PC-9 (cell line): ENCODE measurements around the gene FAXDC2.

ENCODE experiments used
- CTCF ChIP-seq: fragments of 200-600 bp; sonication (generic); conservative IDR thresholded peaks from 2 replicates; pipeline ENCODE4 v1.6.1; 2017; ENCODE audit warnings: mixed run types, antibody characterized with exemption, mild to moderate bottlenecking, moderate library complexity
- EZH2 ChIP-seq: fragments of 200-600 bp; sonication (generic); IDR thresholded peaks from 2 replicates; pipeline ENCODE4 v1.8.0; 2017; ENCODE audit warnings: antibody characterized with exemption, low read depth

- TF ChIP-seq CTCF: no peak
- no peak for TF ChIP-seq EZH2
Measured at GRCh38 chr5:154860765-154861164, 10.4 kb upstream of the FAXDC2 start.
